Tibial nerve (tissue), 4 donors: ENCODE data around the gene MAPK11. TPM values are rescaled to one million over a fixed set of nuclear protein-coding genes. Genes with fewer than 3 reads are reported as not detected.

Source experiments
- DNase-seq, 2 donors: peaks; one replicate each; pipeline ENCODE4 v3.0.0-alpha.2; 2019; ENCODE audit warnings: low spot score in 2 of 2
- H3K27ac ChIP-seq, 4 donors: fragments of 200-600 bp; sonication (generic) in 3 of 4; one replicate each; pipeline ENCODE4 v1.5.1; 2017 to 2019; ENCODE audit warnings: mild to moderate bottlenecking in 1 of 4
- H3K27me3 ChIP-seq, 2 donors: fragments of 200-600 bp; sonication (generic) in 1 of 2; one replicate each; pipeline versions ENCODE4 v1.5.1 to v1.6.0; 2017 to 2019
- H3K36me3 ChIP-seq, 3 donors: fragments of 200-600 bp; sonication (generic); one replicate each; pipeline ENCODE4 v1.5.1; 2018 to 2019
- H3K4me1 ChIP-seq, 4 donors: fragments of 200-600 bp; sonication (generic) in 3 of 4; one replicate each; pipeline ENCODE4 v1.5.1; 2017 to 2019
- H3K4me3 ChIP-seq, 4 donors: fragments of 200-600 bp; sonication (generic) in 3 of 4; one replicate each; pipeline ENCODE4 v1.5.1; 2017 to 2019; ENCODE audit warnings: mild to moderate bottlenecking in 1 of 4, moderate library complexity in 1 of 4
- H3K9me3 ChIP-seq, 4 donors: fragments of 200-600 bp; sonication (generic) in 3 of 4; one replicate each; pipeline ENCODE4 v1.5.1; 2017 to 2019
- CTCF ChIP-seq, 5 experiments: fragments of 200-600 bp in 3 of 5; fragments of 450-650 bp in 2 of 5; sonication (generic) in 3 of 5; IDR thresholded peaks; one replicate each; pipeline ENCODE4 v1.5.1; 2016 to 2019; ENCODE audit warnings: antibody characterized with exemption in 5 of 5, mild to moderate bottlenecking in 3 of 5, moderate library complexity in 2 of 5
- EP300 ChIP-seq, 2 donors: sonication (generic); formaldehyde crosslinking; IDR thresholded peaks; one replicate each; pipeline ENCODE4 v1.6.1; 2017; ENCODE audit warnings: antibody characterized with exemption in 2 of 2, mild to moderate bottlenecking in 1 of 2
- POLR2A ChIP-seq, 2 donors: fragments of 450-650 bp; IDR thresholded peaks; one replicate each; pipeline ENCODE4 v1.6.1; 2017; ENCODE audit warnings: antibody characterized with exemption in 2 of 2, mild to moderate bottlenecking in 2 of 2, moderate library complexity in 2 of 2
- WGBS, 2 donors: methylation state at CpG; one replicate each; pipeline ENCODE4 v1.1.5; 2018; 5-methylcytosine and 5-hydroxymethylcytosine counted together
- total RNA-seq, 4 donors: library from RNA; depleted of rRNA; stranded (reverse); fragments of >200 nt; gene quantifications; one replicate each; pipeline ENCODE4 v1.1.0, GENCODE V29; 2016

MAPK11 gene
- total RNA-seq, 4 donors from 2014 or later: 8.7 to 33.3 (median 19.6) TPM

- Histone ChIP-seq H3K36me3 (peaks cover 25 to 97% (median 40%) of the 10 kb centered on the region in 3 donors), H3K9me3 (no peaks in the 10 kb centered on the region), H3K27ac (no peak overlapping the region), H3K4me3 (no peak overlapping the region), H3K4me1 (peaks cover 0 to 12% (median 0%) of the 10 kb centered on the region in 4 donors), H3K27me3 (no peaks in the 10 kb centered on the region)
- WGBS, 2 donors: 92 to 93% methylated on average over 25 to 30 of the region's 30 CpGs
- TF ChIP-seq POLR2A (IDR thresholded peaks at IDR 0.05): no peak
- DNase-seq: no peak
Measured at GRCh38 chr22:50283821-50284220, 13.6 kb upstream of the MAPK11 start.

- DNase-seq: no peak
- no peaks in the 10 kb centered on the region for H3K9me3 ChIP-seq
- no peaks in the 10 kb centered on the region for H3K27me3 ChIP-seq
- TF ChIP-seq CTCF (IDR thresholded peaks at IDR 0.05): no peak
- TF ChIP-seq POLR2A (IDR thresholded peaks at IDR 0.05): no peak
- TF ChIP-seq EP300 (IDR thresholded peaks at IDR 0.05): no peak
- no peak overlapping the region for H3K4me3 ChIP-seq
- H3K36me3 ChIP-seq: peaks cover 15 to 97% (median 31%) of the 10 kb centered on the region in 3 donors
- WGBS, 2 donors: 79 to 88% methylated on average over 26 to 39 of the region's 45 CpGs
- H3K27ac ChIP-seq: no peak overlapping the region
- peaks cover 0 to 6% (median 0%) of the 10 kb centered on the region in 4 donors for H3K4me1 ChIP-seq
Measured at GRCh38 chr22:50282361-50283155, 12.4 kb upstream of the MAPK11 start.

- no peak for DNase-seq
- H3K4me1 ChIP-seq: peaks cover 0 to 6% (median 0%) of the 10 kb centered on the region in 4 donors
- TF ChIP-seq CTCF (IDR thresholded peaks at IDR 0.05) (no peak), EP300 (IDR thresholded peaks at IDR 0.05) (no peak)
- 86 to 100% methylated on average over 5 to 13 of the region's 25 CpGs for WGBS, 2 donors
- H3K4me3 ChIP-seq: no peak overlapping the region
- peaks cover 13 to 97% (median 31%) of the 10 kb centered on the region in 3 donors for H3K36me3 ChIP-seq
- H3K27ac ChIP-seq: no peak overlapping the region
- no peaks in the 10 kb centered on the region for H3K27me3 ChIP-seq
- no peaks in the 10 kb centered on the region for H3K9me3 ChIP-seq
Measured at GRCh38 chr22:50281957-50282356, 11.8 kb upstream of the MAPK11 start.

GRCh38 chr22:50281384-50281760 lies 11.2 kb upstream of the MAPK11 start:
- Histone ChIP-seq H3K27ac (no peak overlapping the region), H3K4me1 (peaks cover 0 to 11% (median 0%) of the 10 kb centered on the region in 4 donors), H3K9me3 (no peaks in the 10 kb centered on the region), H3K36me3 (peaks cover 8 to 97% (median 29%) of the 10 kb centered on the region in 3 donors), H3K27me3 (no peaks in the 10 kb centered on the region), H3K4me3 (no peak overlapping the region)
- no peak for DNase-seq
- 92 to 94% methylated on average over 23 to 34 of the region's 36 CpGs for WGBS, 2 donors
- TF ChIP-seq EP300 (IDR thresholded peaks at IDR 0.05) (no peak), POLR2A (IDR thresholded peaks at IDR 0.05) (no peak), CTCF (IDR thresholded peaks at IDR 0.05) (no peak)

- H3K36me3 ChIP-seq: peaks cover 8 to 97% (median 28%) of the 10 kb centered on the region in 3 donors
- H3K4me3 ChIP-seq: no peak overlapping the region
- no peak overlapping the region for H3K27ac ChIP-seq
- H3K9me3 ChIP-seq: no peaks in the 10 kb centered on the region
- TF ChIP-seq POLR2A (IDR thresholded peaks at IDR 0.05) (no peak), CTCF (IDR thresholded peaks at IDR 0.05) (no peak), EP300 (IDR thresholded peaks at IDR 0.05) (no peak)
- WGBS, 2 donors: 91 to 94% methylated on average over 41 to 44 of the region's 47 CpGs
- H3K4me1 ChIP-seq: peaks cover 0 to 16% (median 0%) of the 10 kb centered on the region in 4 donors
- H3K27me3 ChIP-seq: no peaks in the 10 kb centered on the region
- no peak for DNase-seq
Measured at GRCh38 chr22:50280708-50281383, 10.7 kb upstream of the MAPK11 start.
